GOT3 (cell line): ENCODE results near the gene ANKAR.
"Not testable (repeated sequence)": the region's sequence is repeated elsewhere in the genome, so short reads cannot be mapped to it uniquely, and the experiment has no call there.

Source experiments
- DNase-seq: peaks from one replicate; lab custom pipeline; 2025; ENCODE audit warnings: mixed read lengths; lab: John Stamatoyannopoulos, UW

ANKAR gene, protein sequence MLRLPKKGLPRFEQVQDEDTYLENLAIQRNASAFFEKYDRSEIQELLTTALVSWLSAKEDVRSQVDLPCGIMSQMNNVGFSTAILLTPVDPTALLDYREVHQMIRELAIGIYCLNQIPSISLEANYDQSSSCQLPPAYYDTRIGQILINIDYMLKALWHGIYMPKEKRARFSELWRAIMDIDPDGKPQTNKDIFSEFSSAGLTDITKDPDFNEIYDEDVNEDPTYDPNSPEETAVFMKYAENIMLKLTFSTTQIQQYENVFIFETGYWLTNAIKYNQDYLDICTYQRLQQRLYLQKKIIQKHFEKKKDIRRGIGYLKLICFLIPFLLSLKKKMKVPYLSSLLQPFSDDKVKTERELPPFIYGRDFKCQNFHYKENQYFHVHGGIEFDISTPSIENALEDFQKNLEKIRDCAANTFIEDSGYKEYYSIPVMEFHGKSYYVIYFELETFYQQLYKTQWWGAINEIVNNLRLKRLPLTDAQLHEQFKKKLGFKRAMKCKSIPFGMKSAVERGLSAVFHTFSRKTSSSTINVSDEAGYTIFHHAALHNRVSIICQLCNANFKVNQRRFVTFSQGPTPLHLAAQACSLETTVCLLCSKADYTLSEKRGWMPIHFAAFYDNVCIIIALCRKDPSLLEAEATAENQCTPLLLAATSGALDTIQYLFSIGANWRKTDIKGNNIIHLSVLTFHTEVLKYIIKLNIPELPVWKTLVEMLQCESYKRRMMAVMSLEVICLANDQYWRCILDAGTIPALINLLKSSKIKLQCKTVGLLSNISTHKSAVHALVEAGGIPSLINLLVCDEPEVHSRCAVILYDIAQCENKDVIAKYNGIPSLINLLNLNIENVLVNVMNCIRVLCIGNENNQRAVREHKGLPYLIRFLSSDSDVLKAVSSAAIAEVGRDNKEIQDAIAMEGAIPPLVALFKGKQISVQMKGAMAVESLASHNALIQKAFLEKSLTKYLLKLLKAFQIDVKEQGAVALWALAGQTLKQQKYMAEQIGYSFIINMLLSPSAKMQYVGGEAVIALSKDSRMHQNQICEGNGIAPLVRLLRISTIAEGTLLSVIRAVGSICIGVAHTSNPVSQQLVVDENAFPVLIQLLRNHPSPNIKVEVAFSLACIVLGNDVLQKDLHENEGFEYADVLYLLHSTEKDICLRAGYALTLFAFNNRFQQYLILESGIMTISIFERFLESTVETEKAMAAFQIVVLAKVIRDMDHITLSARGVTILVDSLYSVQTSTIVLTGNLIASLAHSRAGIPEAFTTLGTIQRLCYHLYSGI (N-terminal part only)

GRCh38 chr2:189674374-189675112 is at the start of gene ANKAR:
ANKAR (plus strand) TSS chr2:189674670; CDS start chr2:189676491, 1,821 bp downstream.
- peak; percentile 68 for DNase-seq

DNA sequence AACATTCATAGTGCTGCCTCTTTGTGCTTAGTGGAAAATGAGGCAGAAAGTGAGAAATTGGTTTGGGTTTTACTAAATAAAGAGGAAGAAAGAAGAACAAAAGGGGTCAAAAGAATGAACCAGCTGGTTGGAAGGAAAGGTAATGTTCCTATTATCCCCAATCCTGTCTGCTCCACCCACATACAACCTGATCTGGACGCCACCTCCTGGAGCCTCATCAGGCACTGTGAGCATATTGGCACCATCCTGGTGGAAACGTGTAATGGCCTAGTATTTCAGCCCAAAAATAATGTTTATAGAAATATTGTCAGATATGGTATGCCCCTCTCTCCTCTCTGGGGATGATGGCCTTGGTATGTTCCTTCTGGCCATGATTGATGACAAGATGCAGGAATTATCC is 48.8 kb upstream of the ANKAR start:
- DNase-seq, result no peak

GRCh38 chr2:189627789-189628188 is 46.7 kb upstream of the ANKAR start:
- DNase-seq, result no peak

GRCh38 chr2:189628817-189629530 is 45.5 kb upstream of the ANKAR start:
- no peak for DNase-seq

GRCh38 chr2:189629531-189630453 is 44.7 kb upstream of the ANKAR start:
- no peak for DNase-seq

DNA sequence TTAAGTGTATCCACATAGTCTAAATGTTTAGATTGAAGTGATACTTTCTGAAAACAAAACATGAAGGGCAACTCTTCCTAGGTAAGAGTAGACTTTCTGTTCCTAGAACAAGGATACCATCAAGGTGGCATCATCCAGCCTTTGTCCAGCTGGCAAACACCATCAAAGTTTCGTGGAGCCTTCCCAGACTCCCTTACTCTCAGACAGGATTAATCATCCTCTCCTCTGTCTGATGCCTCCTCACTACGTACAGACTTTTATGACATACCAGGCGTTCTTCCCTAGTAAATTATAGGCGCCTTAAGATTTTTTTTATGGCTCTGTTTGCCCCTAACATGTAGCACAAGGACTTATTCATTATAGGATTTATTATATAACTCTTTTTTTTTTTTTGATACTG is 42.6 kb upstream of the ANKAR start:
- DNase-seq, result no peak

DNA sequence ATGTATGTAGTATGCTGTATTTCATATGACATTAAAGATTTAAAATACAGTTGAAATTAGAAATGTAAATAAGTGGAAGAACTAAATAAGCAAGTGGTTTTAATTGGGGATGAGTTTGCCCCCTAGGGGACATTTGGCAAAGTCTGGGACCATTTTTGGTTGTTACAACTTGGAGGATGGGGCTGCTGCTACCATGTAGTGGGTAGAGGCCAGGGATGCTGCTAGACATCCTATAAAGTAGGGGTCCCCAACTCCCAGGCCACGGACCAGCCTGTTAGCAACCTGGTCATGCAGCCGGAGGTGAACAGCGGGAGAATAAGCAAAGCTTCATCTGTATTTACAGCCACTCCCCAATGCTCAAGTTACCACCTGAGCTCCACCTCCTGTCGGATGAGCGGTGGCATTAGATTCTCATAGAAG is 41.1 kb upstream of the ANKAR start:
- no peak for DNase-seq

GRCh38 chr2:189635353-189635752 is 39.1 kb upstream of the ANKAR start:
- DNase-seq, result no peak

DNA sequence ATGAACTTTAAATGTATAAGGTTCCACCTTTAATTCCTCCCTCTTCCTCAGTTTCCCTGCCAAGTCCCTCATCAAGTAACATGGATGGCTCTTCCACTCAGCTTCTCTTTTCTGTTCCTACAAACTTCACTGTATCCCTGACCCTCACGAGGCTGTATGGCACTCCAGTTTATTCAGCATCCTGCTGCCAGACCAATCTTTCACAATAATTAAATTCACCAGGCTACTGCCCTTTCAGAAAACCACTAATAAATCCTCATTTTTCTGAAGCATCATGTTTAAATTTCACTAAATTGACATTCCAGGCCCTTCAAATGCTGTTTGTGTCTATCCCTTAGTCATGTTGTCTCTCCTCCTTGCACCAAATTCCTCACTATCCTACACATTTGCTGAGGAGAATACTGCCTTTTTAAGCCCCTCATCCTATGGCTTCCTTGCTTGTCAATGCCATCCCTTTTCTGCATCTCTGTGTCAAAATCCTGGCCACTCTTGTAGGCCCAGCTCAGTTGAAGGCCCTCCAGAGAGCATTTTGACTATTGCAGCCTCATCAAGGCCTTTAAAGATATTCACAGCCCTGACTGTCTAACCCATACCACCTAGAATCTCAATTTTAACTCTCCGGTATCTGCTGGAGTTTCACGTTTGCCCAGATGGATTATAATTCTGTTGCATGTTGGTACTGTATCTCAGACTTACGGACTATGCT is 36.0 kb upstream of the ANKAR start:
- no peak for DNase-seq

DNA sequence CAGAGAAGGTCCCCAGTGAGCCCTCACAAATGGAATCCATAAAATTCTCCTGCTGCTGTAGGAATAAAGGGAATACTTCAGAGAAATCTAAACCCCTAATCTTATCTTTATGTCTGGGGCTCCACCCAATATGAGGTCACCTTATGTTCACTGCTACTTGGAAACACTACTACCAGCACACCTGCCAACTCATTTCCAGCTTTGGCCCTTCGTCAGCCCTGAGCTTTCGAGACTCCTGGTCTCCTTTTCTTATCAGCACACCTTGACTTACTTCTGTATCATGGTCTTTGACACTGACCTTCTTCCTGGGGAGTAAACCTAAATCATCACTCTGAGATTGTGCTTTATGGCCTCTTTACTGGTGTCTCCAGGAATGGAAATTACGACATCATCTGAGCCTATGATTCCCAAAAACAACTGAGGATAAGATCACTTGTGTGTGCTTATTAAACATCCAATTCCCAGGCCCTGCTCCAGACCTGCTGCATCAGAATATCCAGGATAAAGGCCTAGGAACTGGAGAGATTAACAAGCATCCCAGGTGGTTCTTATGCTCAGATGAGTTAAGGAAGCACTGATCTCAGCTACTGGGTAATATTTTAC is 35.4 kb upstream of the ANKAR start:
- DNase-seq, result no peak

- no peak for DNase-seq
Observed at GRCh38 chr2:189641002-189641401, 33.5 kb upstream of the ANKAR start.

GRCh38 chr2:189641590-189641989 is 32.9 kb upstream of the ANKAR start:
- DNase-seq, result no peak

- no peak for DNase-seq
Observed at GRCh38 chr2:189646521-189646920, 27.9 kb upstream of the ANKAR start.

DNA sequence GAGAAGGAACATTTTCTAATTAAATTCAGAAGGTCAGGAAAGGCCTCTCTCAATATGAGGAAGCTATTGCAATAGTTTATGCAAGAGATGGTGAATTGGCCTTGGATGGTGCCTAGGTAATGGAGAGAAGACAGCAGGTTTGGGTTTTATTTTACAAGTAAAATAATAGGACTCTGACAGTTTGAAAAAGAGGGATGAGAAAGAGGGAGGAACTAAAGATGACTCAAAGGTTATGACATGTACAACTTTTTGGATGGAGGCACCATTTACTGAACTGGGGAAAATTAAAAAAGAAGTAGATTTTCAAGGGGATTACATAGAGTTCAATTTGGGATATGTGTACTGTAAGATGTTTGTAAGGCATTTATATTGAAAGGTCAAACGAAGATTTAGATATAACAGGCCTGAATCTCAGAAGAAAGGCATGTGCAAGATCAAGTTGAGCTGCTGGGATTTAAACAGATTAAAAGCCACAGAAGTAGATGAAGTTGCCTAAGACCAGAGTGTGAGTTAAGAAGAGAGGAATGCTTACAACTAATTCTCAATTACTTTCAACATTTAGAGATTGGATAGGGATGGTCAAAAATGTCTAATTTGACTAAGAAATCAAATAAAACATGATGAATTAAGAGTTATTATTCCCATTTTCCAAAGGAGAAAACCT is 25.5 kb upstream of the ANKAR start:
- DNase-seq, result no peak

GRCh38 chr2:189651284-189651683 is 23.2 kb upstream of the ANKAR start:
- no peak for DNase-seq

- not testable (repeated sequence) for DNase-seq
Observed at GRCh38 chr2:189653464-189653863, 21.0 kb upstream of the ANKAR start.

DNA sequence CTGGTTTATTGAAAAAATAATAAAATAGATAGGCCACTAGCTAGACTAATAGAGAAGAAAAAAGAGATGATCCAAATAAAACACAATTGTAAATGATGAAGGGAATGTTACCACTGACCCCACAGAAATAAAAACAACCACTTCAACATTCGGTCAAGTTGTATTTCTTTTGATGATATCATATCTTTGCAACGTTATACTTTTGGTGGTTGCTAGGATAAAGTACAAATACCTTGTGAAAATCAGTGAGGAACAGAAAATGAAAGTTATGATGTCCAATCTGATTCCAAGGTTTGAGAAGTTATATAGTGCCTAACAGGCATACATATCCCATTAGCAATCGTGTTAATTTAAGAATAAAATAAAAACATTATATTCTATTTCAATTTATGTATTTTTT is 19.8 kb upstream of the ANKAR start:
- DNase-seq, result no peak

DNA sequence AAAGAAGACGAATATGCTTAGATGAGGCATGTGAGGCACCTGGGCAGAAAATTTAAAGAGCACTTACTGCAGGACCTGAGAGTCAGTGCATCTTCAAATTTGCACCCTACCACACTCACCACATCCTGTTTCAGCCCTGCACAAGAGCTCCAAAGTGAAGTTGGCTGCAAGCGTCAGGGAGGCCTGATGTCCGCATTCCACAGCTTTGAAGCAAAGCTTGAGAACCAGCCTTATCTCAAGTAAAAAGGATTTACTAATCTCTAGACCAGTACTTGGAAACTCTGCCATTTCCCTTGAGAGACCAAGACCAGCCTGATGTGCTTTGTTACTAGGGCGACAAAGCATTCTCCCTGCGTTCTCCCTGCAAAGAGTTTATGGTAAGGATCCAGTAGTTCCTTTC is 16.6 kb upstream of the ANKAR start:
- no peak for DNase-seq
